ENCODE measurements around the gene FAM111A.

FAM111A gene

GRCh38 chr11:59187035-59187434, 44.4 kb downstream of the FAM111A start:
- no peaks in the 10 kb centered on the region for H3K9me3 ChIP-seq (ENCODE audit: insufficient read depth, low read depth, low read length)
- no peaks in the 10 kb centered on the region for H3K9me2 ChIP-seq (replicated peaks; ENCODE audit: low read depth, low read length)
- no peaks in the 10 kb centered on the region for H3F3A ChIP-seq (ENCODE audit: low read depth)
- TF ChIP-seq CTCF (conservative IDR thresholded peaks at IDR 0.05; ENCODE audit: low read length) (no peak), EZH2phosphoT487 (IDR thresholded peaks at IDR 0.05; ENCODE audit: borderline replicate concordance) (no peak)
- no peaks in the 10 kb centered on the region for H3K79me2 ChIP-seq (ENCODE audit: insufficient read depth, low read length)
- H3K36me3 ChIP-seq (ENCODE audit: insufficient read depth, low read length) = 0 out of 2 replicates have a peak, but pooled peaks cover 3% of the 10 kb centered on the region
- H3K4me2 ChIP-seq (ENCODE audit: low read depth, low read length, poor library complexity, severe bottlenecking) = no peak overlapping the region
- no peaks in the 10 kb centered on the region for H3K4me1 ChIP-seq (ENCODE audit: insufficient read depth, low read length, poor library complexity, severe bottlenecking)
- no peak overlapping the region for H3K9ac ChIP-seq (ENCODE audit: low read depth, low read length, poor library complexity, severe bottlenecking)
- no peaks in the 10 kb centered on the region for H4K20me1 ChIP-seq (ENCODE audit: insufficient read depth, low read length, poor library complexity, severe bottlenecking)
- no peak overlapping the region for H3K4me3 ChIP-seq (ENCODE audit: low read length, poor library complexity, severe bottlenecking)
- H3K27me3 ChIP-seq (ENCODE audit: insufficient read depth, low read length, poor library complexity, severe bottlenecking) = no peaks in the 10 kb centered on the region
- H2AFZ ChIP-seq (ENCODE audit: low read length) = no peak overlapping the region

GRCh38 chr11:59187587-59187986, 44.9 kb downstream of the FAM111A start:
- H3K9me3 ChIP-seq (ENCODE audit: insufficient read depth, low read depth, low read length) = no peaks in the 10 kb centered on the region
- no peaks in the 10 kb centered on the region for H3K9me2 ChIP-seq (replicated peaks; ENCODE audit: low read depth, low read length)
- no peak overlapping the region for H3K4me2 ChIP-seq (ENCODE audit: low read depth, low read length, poor library complexity, severe bottlenecking)
- TF ChIP-seq CTCF (conservative IDR thresholded peaks at IDR 0.05; ENCODE audit: low read length) (no peak), EZH2phosphoT487 (IDR thresholded peaks at IDR 0.05; ENCODE audit: borderline replicate concordance) (no peak)
- H3K4me3 ChIP-seq (ENCODE audit: low read length, poor library complexity, severe bottlenecking) = no peak overlapping the region
- H3K4me1 ChIP-seq (ENCODE audit: insufficient read depth, low read length, poor library complexity, severe bottlenecking) = no peaks in the 10 kb centered on the region
- no peaks in the 10 kb centered on the region for H3F3A ChIP-seq (ENCODE audit: low read depth)
- H3K9ac ChIP-seq (ENCODE audit: low read depth, low read length, poor library complexity, severe bottlenecking) = no peak overlapping the region
- no peaks in the 10 kb centered on the region for H3K27me3 ChIP-seq (ENCODE audit: insufficient read depth, low read length, poor library complexity, severe bottlenecking)
- no peaks in the 10 kb centered on the region for H3K79me2 ChIP-seq (ENCODE audit: insufficient read depth, low read length)
- 0 out of 2 replicates have a peak, but pooled peaks cover 3% of the 10 kb centered on the region for H3K36me3 ChIP-seq (ENCODE audit: insufficient read depth, low read length)
- H2AFZ ChIP-seq (ENCODE audit: low read length) = no peak overlapping the region
- no peaks in the 10 kb centered on the region for H4K20me1 ChIP-seq (ENCODE audit: insufficient read depth, low read length, poor library complexity, severe bottlenecking)

- H2AFZ ChIP-seq (ENCODE audit: low read length) = no peak overlapping the region
- H3K4me1 ChIP-seq (ENCODE audit: insufficient read depth, low read length, poor library complexity, severe bottlenecking) = no peaks in the 10 kb centered on the region
- no peaks in the 10 kb centered on the region for H3K9me3 ChIP-seq (ENCODE audit: insufficient read depth, low read depth, low read length)
- H3K79me2 ChIP-seq (ENCODE audit: insufficient read depth, low read length) = no peaks in the 10 kb centered on the region
- TF ChIP-seq EZH2phosphoT487 (IDR thresholded peaks at IDR 0.05; ENCODE audit: borderline replicate concordance) (no peak), CTCF (conservative IDR thresholded peaks at IDR 0.05; ENCODE audit: low read length) (no peak)
- no peak overlapping the region for H3K9ac ChIP-seq (ENCODE audit: low read depth, low read length, poor library complexity, severe bottlenecking)
- H4K20me1 ChIP-seq (ENCODE audit: insufficient read depth, low read length, poor library complexity, severe bottlenecking) = no peaks in the 10 kb centered on the region
- 0 out of 2 replicates have a peak, but pooled peaks cover 3% of the 10 kb centered on the region for H3K36me3 ChIP-seq (ENCODE audit: insufficient read depth, low read length)
- no peak overlapping the region for H3K4me3 ChIP-seq (ENCODE audit: low read length, poor library complexity, severe bottlenecking)
- H3K27me3 ChIP-seq (ENCODE audit: insufficient read depth, low read length, poor library complexity, severe bottlenecking) = no peaks in the 10 kb centered on the region
- H3K9me2 ChIP-seq (replicated peaks; ENCODE audit: low read depth, low read length) = no peaks in the 10 kb centered on the region
- no peaks in the 10 kb centered on the region for H3F3A ChIP-seq (ENCODE audit: low read depth)
- no peak overlapping the region for H3K4me2 ChIP-seq (ENCODE audit: low read depth, low read length, poor library complexity, severe bottlenecking)
These were observed 46.3 kb downstream of the FAM111A start for GRCh38 chr11:59188954-59189353.
